Measurements from ENCODE around the gene LAMC1.

GRCh38 chr1:183089025-183089639, 65.9 kb downstream of the LAMC1 start:
- TF ChIP-seq POLR2A (IDR thresholded peaks at IDR 0.05) (no peak), CTCF (IDR thresholded peaks at IDR 0.05) (no peak)

All from uterus (tissue), 2 donors.